IMR-90 (cell line): ENCODE results near the gene AQP9.

Experiments
- CEBPB ChIP-seq: IDR thresholded peaks from 2 replicates; pipeline ENCODE4 v1.6.1; 2012; ENCODE audit warnings: low read depth, low read length, improper control_type of control experiment
- CTCF ChIP-seq: conservative IDR thresholded peaks from 2 replicates; pipeline ENCODE4 v1.5.1; 2012; ENCODE audit warnings: mild to moderate bottlenecking, low read depth, low read length, improper control_type of control experiment
- MAZ ChIP-seq: IDR thresholded peaks from 2 replicates; pipeline ENCODE4 v1.6.1; 2012; ENCODE audit warnings: low read depth, mild to moderate bottlenecking, low read length, improper control_type of control experiment, moderate library complexity, borderline replicate concordance
- POLR2A ChIP-seq: IDR thresholded peaks from 2 replicates; pipeline ENCODE4 v1.6.1; 2012; ENCODE audit warnings: mild to moderate bottlenecking, low read depth, low read length
- SMC3 ChIP-seq: fragments of 150-350 bp; IDR thresholded peaks from 2 replicates; pipeline ENCODE4 v1.6.1; 2016; ENCODE audit warnings: low read depth, mild to moderate bottlenecking, antibody characterized with exemption, low read length, moderate library complexity

GRCh38 chr15:58174709-58175108 is 36.5 kb downstream of the AQP9 start:
- TF ChIP-seq MAZ (no peak), CEBPB (no peak), CTCF (no peak), SMC3 (no peak), POLR2A (no peak)
